ENCODE results near the gene PACSIN2. TPM values are rescaled to one million over a fixed set of nuclear protein-coding genes. Genes with fewer than 3 reads are reported as not detected.

The PACSIN2 gene
- total RNA-seq, 1 experiment from 2014 or later = 224 TPM

- no peak for TF ChIP-seq CTCF (IDR thresholded peaks at IDR 0.05; ENCODE audit: unreplicated experiment)
- Mint-ChIP-seq H3K27me3 (ENCODE audit: unreplicated experiment) (no peaks in the 10 kb centered on the region), H3K4me3 (ENCODE audit: low read depth, unreplicated experiment) (no peak overlapping the region), H3K36me3 (ENCODE audit: insufficient read depth, unreplicated experiment) (peaks cover 96% of the 10 kb centered on the region), H3K27ac (ENCODE audit: unreplicated experiment) (peak overlapping the region; percentile 30), H3K4me1 (ENCODE audit: low read depth, unreplicated experiment) (peaks cover 20% of the 10 kb centered on the region), H3K9me3 (ENCODE audit: low read depth, unreplicated experiment) (no peaks in the 10 kb centered on the region)
- no peak for DNase-seq
- intact Hi-C loops (cut with micrococcal nuclease; ENCODE audit: unreplicated experiment) = no loop called here
- CTCF ChIA-PET = no interaction called here
- no TSS peak for BruUV-seq (replicated peaks)
These were observed 108.2 kb downstream of the PACSIN2 start for GRCh38 chr22:42906605-42907348.

- H3K27me3 Mint-ChIP-seq (ENCODE audit: unreplicated experiment) = no peaks in the 10 kb centered on the region
- peaks cover 95% of the 10 kb centered on the region for H3K36me3 Mint-ChIP-seq (ENCODE audit: insufficient read depth, unreplicated experiment)
- no peak overlapping the region for H3K4me3 Mint-ChIP-seq (ENCODE audit: low read depth, unreplicated experiment)
- H3K27ac Mint-ChIP-seq (ENCODE audit: unreplicated experiment) = no peak overlapping the region
- DNase-seq = no peak
- H3K9me3 Mint-ChIP-seq (ENCODE audit: low read depth, unreplicated experiment) = no peaks in the 10 kb centered on the region
- no TSS peak for BruUV-seq (replicated peaks)
- CTCF ChIA-PET = no interaction called here
- intact Hi-C loops (cut with micrococcal nuclease; ENCODE audit: unreplicated experiment) = no loop called here
- TF ChIP-seq CTCF (IDR thresholded peaks at IDR 0.05; ENCODE audit: unreplicated experiment) = no peak
- peaks cover 20% of the 10 kb centered on the region for H3K4me1 Mint-ChIP-seq (ENCODE audit: low read depth, unreplicated experiment)
These were observed 109.2 kb downstream of the PACSIN2 start for GRCh38 chr22:42905702-42906183.

- DNase-seq = no peak
- no peaks in the 10 kb centered on the region for H3K27me3 Mint-ChIP-seq (ENCODE audit: unreplicated experiment)
- no TSS peak for BruUV-seq (replicated peaks)
- H3K4me1 Mint-ChIP-seq (ENCODE audit: low read depth, unreplicated experiment) = peaks cover 20% of the 10 kb centered on the region
- no peaks in the 10 kb centered on the region for H3K9me3 Mint-ChIP-seq (ENCODE audit: low read depth, unreplicated experiment)
- H3K27ac Mint-ChIP-seq (ENCODE audit: unreplicated experiment) = no peak overlapping the region
- intact Hi-C loops (cut with micrococcal nuclease; ENCODE audit: unreplicated experiment) = no loop called here
- no peak overlapping the region for H3K4me3 Mint-ChIP-seq (ENCODE audit: low read depth, unreplicated experiment)
- TF ChIP-seq CTCF (IDR thresholded peaks at IDR 0.05; ENCODE audit: unreplicated experiment) = no peak
- CTCF ChIA-PET = no interaction called here
- peaks cover 95% of the 10 kb centered on the region for H3K36me3 Mint-ChIP-seq (ENCODE audit: insufficient read depth, unreplicated experiment)
These were observed 109.7 kb downstream of the PACSIN2 start for GRCh38 chr22:42905217-42905616.

GRCh38 chr22:42904050-42904449 lies 110.9 kb downstream of the PACSIN2 start:
- H3K4me1 Mint-ChIP-seq (ENCODE audit: low read depth, unreplicated experiment) = peaks cover 26% of the 10 kb centered on the region
- BruUV-seq (replicated peaks) = no TSS peak

More at GRCh38 chr22:42904050-42904449, 110.9 kb downstream of the PACSIN2 start:
- peaks cover 90% of the 10 kb centered on the region for H3K36me3 Mint-ChIP-seq (ENCODE audit: insufficient read depth, unreplicated experiment)
- H3K9me3 Mint-ChIP-seq (ENCODE audit: low read depth, unreplicated experiment) = no peaks in the 10 kb centered on the region
- TF ChIP-seq CTCF (IDR thresholded peaks at IDR 0.05; ENCODE audit: unreplicated experiment) = no peak
- H3K27ac Mint-ChIP-seq (ENCODE audit: unreplicated experiment) = peak overlapping the region; percentile 56
- intact Hi-C loops (cut with micrococcal nuclease; ENCODE audit: unreplicated experiment) = no loop called here
- CTCF ChIA-PET = no interaction called here
- H3K4me3 Mint-ChIP-seq (ENCODE audit: low read depth, unreplicated experiment) = no peak overlapping the region
- H3K27me3 Mint-ChIP-seq (ENCODE audit: unreplicated experiment) = no peaks in the 10 kb centered on the region
- DNase-seq = no peak

All from Calu3 (cell line).